GM19463 (cell line): ENCODE measurements around the gene CDKN2AIP.

ENCODE experiments used
- ATAC-seq: cut with Tn5 transposase; IDR thresholded peaks from one replicate; pipeline ENCODE4 v1.9.1; 2021; ENCODE audit warnings: mild to moderate bottlenecking, moderate library complexity; ENCODE audit not compliant: unreplicated experiment

CDKN2AIP gene

DNA sequence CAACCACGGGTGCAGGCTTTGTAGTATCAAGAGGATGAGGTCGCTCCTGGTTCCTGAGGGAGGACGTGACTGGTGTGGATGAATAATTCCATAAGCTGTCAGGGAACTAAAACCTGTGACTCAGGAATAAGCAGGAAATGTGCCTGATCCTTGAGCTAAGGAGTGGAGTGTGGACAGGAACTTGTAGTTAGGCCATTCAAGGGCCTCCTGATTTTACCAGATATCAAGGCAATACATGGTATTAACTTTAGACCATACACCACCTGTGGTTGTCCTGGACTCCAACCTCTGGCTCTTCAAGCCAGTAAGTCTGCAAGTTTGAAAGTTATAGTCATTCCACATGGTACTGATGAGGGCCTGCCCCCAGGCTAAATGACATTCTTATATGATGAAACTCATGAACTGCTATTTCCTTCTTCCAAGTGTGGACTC lies 48.4 kb downstream of the CDKN2AIP start:
- ATAC-seq: no peak

DNA sequence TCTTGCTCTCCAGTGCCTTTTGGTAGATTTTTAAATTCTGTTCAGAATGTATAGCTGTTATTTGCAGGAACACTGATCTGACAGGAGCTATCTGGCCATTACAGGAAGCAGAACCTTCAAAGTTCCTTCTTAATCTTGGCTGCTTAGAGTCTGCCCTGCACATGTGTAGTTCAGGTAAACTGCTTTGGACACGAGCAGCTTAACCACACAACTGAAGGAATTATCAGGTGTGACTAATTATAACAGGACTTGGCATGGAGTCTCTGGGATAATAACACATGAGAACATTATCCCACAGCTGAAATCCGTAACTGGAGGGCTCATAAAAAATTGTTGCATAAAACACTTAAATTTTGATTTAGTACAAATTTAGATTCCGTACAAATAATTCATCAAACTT lies 48.8 kb downstream of the CDKN2AIP start:
- no peak for ATAC-seq

DNA sequence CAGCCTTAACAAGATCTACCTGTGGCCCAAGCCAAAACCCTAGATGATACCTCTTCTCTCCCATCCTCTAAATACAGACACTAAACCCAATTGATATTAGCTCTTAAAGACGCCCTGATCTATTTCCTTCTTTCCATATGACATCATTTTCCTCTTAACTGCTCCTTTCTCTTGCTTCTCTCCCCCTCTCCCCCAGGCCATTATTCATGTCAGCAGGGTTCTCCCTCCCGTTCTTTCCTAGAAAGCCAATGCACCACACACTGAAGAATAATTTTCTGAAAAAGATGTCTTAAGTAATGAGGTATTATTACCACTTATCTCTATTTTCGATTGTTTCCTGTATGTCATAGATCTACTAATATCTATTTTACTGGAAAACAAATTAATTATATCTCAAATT lies 50.7 kb downstream of the CDKN2AIP start:
- ATAC-seq: no peak
